Measurements from ENCODE around the gene PON3.

The PON3 gene

GRCh38 chr7:95319570-95319969 is 76.6 kb downstream of the PON3 start:
- DNase-seq (ENCODE audit: extremely low read depth, low read depth): no peak
- TF ChIP-seq, protein P1, sequence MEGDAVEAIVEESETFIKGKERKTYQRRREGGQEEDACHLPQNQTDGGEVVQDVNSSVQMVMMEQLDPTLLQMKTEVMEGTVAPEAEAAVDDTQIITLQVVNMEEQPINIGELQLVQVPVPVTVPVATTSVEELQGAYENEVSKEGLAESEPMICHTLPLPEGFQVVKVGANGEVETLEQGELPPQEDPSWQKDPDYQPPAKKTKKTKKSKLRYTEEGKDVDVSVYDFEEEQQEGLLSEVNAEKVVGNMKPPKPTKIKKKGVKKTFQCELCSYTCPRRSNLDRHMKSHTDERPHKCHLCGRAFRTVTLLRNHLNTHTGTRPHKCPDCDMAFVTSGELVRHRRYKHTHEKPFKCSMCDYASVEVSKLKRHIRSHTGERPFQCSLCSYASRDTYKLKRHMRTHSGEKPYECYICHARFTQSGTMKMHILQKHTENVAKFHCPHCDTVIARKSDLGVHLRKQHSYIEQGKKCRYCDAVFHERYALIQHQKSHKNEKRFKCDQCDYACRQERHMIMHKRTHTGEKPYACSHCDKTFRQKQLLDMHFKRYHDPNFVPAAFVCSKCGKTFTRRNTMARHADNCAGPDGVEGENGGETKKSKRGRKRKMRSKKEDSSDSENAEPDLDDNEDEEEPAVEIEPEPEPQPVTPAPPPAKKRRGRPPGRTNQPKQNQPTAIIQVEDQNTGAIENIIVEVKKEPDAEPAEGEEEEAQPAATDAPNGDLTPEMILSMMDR (IDR thresholded peaks at IDR 0.05; ENCODE audit: low read depth, low read length): no peak

GRCh38 chr7:95318501-95319100 is 77.6 kb downstream of the PON3 start:
- TF ChIP-seq, protein P1 (IDR thresholded peaks at IDR 0.05; ENCODE audit: low read depth, low read length): no peak

DNA sequence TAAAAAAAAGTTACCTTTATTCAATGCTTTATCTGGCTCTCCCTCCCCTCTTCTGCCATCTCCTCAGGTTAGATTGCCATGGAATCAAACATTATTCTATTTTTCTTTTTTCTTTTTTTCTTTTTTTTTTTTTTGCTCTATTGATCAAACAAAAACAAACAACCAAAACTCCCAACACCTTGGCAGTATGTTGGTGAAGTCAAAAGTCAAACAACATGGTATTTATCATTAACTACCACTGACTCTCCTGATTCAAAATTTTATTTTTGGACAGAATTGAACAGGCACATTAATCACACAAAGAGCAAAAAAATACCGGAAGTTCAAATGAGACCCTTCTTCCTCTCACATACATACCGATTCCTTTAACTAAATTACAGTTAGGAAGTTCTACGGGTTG is 78.2 kb downstream of the PON3 start:
- DNase-seq (ENCODE audit: extremely low read depth, low read depth): no peak
- TF ChIP-seq, protein P1 (IDR thresholded peaks at IDR 0.05; ENCODE audit: low read depth, low read length): no peak

More at GRCh38 chr7:95318501-95319100, 77.6 kb downstream of the PON3 start:
- no peak for DNase-seq (ENCODE audit: extremely low read depth, low read depth)

GRCh38 chr7:95317546-95317945 is 78.6 kb downstream of the PON3 start:
- no peak for DNase-seq (ENCODE audit: extremely low read depth, low read depth)
- TF ChIP-seq, protein P1 (IDR thresholded peaks at IDR 0.05; ENCODE audit: low read depth, low read length): no peak

DNA sequence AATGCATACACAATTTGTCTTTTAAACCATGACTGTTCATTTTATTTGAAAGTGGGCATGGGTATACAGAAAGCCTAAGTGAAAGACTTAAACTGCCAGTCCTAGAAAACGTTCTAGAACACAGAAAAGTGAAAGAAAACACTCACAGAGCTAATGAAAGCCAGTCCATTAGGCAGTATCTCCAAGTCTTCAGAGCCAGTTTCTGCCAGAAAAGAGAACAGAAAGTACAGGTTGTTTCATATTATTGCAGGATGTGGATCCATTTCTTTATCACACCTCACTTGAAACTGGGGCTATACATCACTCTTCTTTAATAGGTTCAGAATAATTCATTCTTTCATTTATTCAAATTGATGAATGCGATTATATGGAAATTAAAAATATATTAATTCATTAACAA is 79.6 kb downstream of the PON3 start:
- TF ChIP-seq, protein P1 (IDR thresholded peaks at IDR 0.05; ENCODE audit: low read depth, low read length): no peak
- DNase-seq (ENCODE audit: extremely low read depth, low read depth): no peak

- DNase-seq (ENCODE audit: extremely low read depth, low read depth): no peak
- TF ChIP-seq, protein P1 (IDR thresholded peaks at IDR 0.05; ENCODE audit: low read depth, low read length): no peak
Measured at GRCh38 chr7:95312561-95312960, 83.6 kb downstream of the PON3 start.

DNA sequence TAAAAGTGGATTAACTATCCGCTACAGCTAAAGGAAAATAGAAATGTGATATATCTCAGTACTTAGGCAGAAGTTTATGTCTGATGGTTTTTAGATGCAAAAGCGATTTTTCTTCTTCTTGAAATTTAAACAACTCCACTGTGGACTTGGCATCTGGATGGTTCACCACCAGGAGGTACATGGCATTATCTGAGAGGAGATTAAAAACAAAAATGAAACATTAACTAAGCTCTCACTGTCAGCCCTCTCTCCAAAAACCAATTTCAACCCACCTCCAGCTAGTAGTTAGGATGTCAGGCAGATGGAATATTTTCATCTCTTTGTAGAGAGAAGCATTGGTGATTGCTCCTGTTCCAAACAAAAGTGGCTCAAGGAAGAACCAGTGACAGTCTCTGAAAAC is 84.8 kb downstream of the PON3 start:
- no peak for DNase-seq (ENCODE audit: extremely low read depth, low read depth)
- TF ChIP-seq, protein P1 (IDR thresholded peaks at IDR 0.05; ENCODE audit: low read depth, low read length): no peak

Data from AG09319 (cell line).